ENCODE measurements around the gene PANK1.
"Not testable (repeated sequence)": the region's sequence is repeated elsewhere in the genome, so short reads cannot be mapped to it uniquely, and the experiment has no call there.

PANK1 gene

GRCh38 chr10:89550509-89550908, 94.5 kb downstream of the PANK1 start:
- DNase-seq (ENCODE audit: low read depth): no peak
- H3K4me3 ChIP-seq (ENCODE audit: low read length): no peak overlapping the region
- TF ChIP-seq CTCF (IDR thresholded peaks at IDR 0.05; ENCODE audit: insufficient read depth, low read depth, low read length, missing control alignments): no peak

- peak; percentile 72 for DNase-seq (ENCODE audit: low read depth)
- no peak overlapping the region for H3K4me3 ChIP-seq (ENCODE audit: low read length)
- no peak for TF ChIP-seq CTCF (IDR thresholded peaks at IDR 0.05; ENCODE audit: insufficient read depth, low read depth, low read length, missing control alignments)
Measured at GRCh38 chr10:89549510-89549909, 95.5 kb downstream of the PANK1 start.

- H3K4me3 ChIP-seq (ENCODE audit: low read length): no peak overlapping the region
- TF ChIP-seq CTCF (IDR thresholded peaks at IDR 0.05; ENCODE audit: insufficient read depth, low read depth, low read length, missing control alignments): no peak
- peak; percentile 18 for DNase-seq (ENCODE audit: low read depth)
Measured at GRCh38 chr10:89548673-89549072, 96.4 kb downstream of the PANK1 start.

GRCh38 chr10:89547853-89548513, 97.1 kb downstream of the PANK1 start:
- H3K4me3 ChIP-seq (ENCODE audit: low read length): no peak overlapping the region
- no peak for TF ChIP-seq CTCF (IDR thresholded peaks at IDR 0.05; ENCODE audit: insufficient read depth, low read depth, low read length, missing control alignments)
- no peak for DNase-seq (ENCODE audit: low read depth)

- not testable (repeated sequence) for DNase-seq (ENCODE audit: low read depth); H3K4me3 ChIP-seq (ENCODE audit: low read length)
Measured at GRCh38 chr10:89546651-89547050, 98.4 kb downstream of the PANK1 start.

GRCh38 chr10:89543841-89544240, 101.2 kb downstream of the PANK1 start:
- peak; percentile 60 for DNase-seq (ENCODE audit: low read depth)
- H3K4me3 ChIP-seq (ENCODE audit: low read length): no peak overlapping the region
- TF ChIP-seq CTCF (IDR thresholded peaks at IDR 0.05; ENCODE audit: insufficient read depth, low read depth, low read length, missing control alignments): no peak

GRCh38 chr10:89540420-89540949, 104.6 kb downstream of the PANK1 start:
- H3K4me3 ChIP-seq (ENCODE audit: low read length): no peak overlapping the region
- TF ChIP-seq CTCF (IDR thresholded peaks at IDR 0.05; ENCODE audit: insufficient read depth, low read depth, low read length, missing control alignments): no peak
- peak; percentile 27 for DNase-seq (ENCODE audit: low read depth)

All from epithelial cell of esophagus (primary cell).